Tibial nerve (tissue), 3 donors: Measurements from ENCODE around the gene MYO9B.

Experiments used
- CTCF ChIP-seq, 5 experiments: fragments of 200-600 bp in 3 of 5; fragments of 450-650 bp in 2 of 5; sonication (generic) in 3 of 5; IDR thresholded peaks; one replicate each; pipeline ENCODE4 v1.5.1; 2016 to 2019; ENCODE audit warnings: antibody characterized with exemption in 5 of 5, mild to moderate bottlenecking in 3 of 5, moderate library complexity in 2 of 5
- POLR2A ChIP-seq, 2 donors: fragments of 450-650 bp; IDR thresholded peaks; one replicate each; pipeline ENCODE4 v1.6.1; 2017; ENCODE audit warnings: antibody characterized with exemption in 2 of 2, mild to moderate bottlenecking in 2 of 2, moderate library complexity in 2 of 2

- TF ChIP-seq POLR2A (IDR thresholded peaks at IDR 0.05) = no peak
- no peak for TF ChIP-seq CTCF (IDR thresholded peaks at IDR 0.05)
These were observed 96.3 kb downstream of the MYO9B start for GRCh38 chr19:17171874-17172273.
